Hepatocyte (in vitro differentiated cells): ENCODE results near the gene MTF2.

Experiments used
- CTCF ChIP-seq: fragments of 200-600 bp; sonication (generic); IDR thresholded peaks from 2 replicates; pipeline ENCODE4 v1.5.1; 2016; ENCODE audit warnings: antibody characterized with exemption, mild to moderate bottlenecking; ENCODE audit not compliant: poor library complexity
- EZH2 ChIP-seq: fragments of 200-600 bp; sonication (generic); IDR thresholded peaks from 2 replicates; pipeline ENCODE4 v1.6.1; 2016; ENCODE audit warnings: antibody characterized with exemption, mild to moderate bottlenecking, borderline replicate concordance
- EZH2phosphoT487 ChIP-seq: fragments of 200-600 bp; sonication (generic); IDR thresholded peaks from one replicate; pipeline ENCODE4 v1.6.1; 2018; ENCODE audit warnings: antibody characterized with exemption, mild to moderate bottlenecking, low read depth, moderate library complexity; ENCODE audit not compliant: unreplicated experiment, severe bottlenecking

DNA sequence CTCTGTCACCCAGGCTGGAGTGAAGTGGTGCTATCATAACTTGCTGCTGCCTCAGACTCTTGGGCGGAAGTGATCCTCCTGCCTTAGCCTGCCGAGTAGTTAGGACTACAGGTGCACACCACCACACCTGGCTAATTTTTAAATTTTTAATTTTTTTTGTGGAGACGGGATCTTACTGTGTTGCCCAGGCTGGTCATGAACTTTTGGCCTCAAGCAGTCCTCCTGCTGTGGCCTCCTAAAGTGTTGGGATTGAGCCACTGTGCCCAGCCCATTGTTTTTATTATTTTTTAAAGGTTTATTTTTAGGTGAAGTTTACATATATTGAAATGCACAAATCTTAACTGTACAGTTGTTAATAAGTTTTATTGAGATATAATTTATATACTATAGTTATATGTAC is 3.2 kb downstream of the MTF2 start:
- no peak for TF ChIP-seq CTCF
- no peak for TF ChIP-seq EZH2
- no peak for TF ChIP-seq EZH2phosphoT487
